ENCODE data around the gene AP2A1. TPM values are rescaled to one million over a fixed set of nuclear protein-coding genes. Genes with fewer than 3 reads are reported as not detected.

The AP2A1 gene
- total RNA-seq, 1 donor from 2014 or later, result 65.5 TPM

- no peak overlapping the region for H3K27ac ChIP-seq (replicated peaks)
- TF ChIP-seq CTCF (IDR thresholded peaks at IDR 0.05; ENCODE audit: borderline replicate concordance), result no peak
- no peak overlapping the region for H3K4me3 ChIP-seq
- peaks cover 31% of the 10 kb centered on the region for H3K4me1 ChIP-seq
- H3K9me3 ChIP-seq (replicated peaks), result no peaks in the 10 kb centered on the region
- DNase-seq, result no peak
- peaks cover 14% of the 10 kb centered on the region for H3K36me3 ChIP-seq
- no peaks in the 10 kb centered on the region for H3K27me3 ChIP-seq (ENCODE audit: low read depth)
- intact Hi-C loops (cut with micrococcal nuclease), result no loop called here
These were observed 6.1 kb downstream of the AP2A1 start for GRCh38 chr19:49772850-49773432.

- H3K36me3 ChIP-seq, result peaks cover 14% of the 10 kb centered on the region
- no peak overlapping the region for H3K27ac ChIP-seq (replicated peaks)
- H3K4me3 ChIP-seq, result no peak overlapping the region
- no peak for DNase-seq
- no peak for TF ChIP-seq CTCF (IDR thresholded peaks at IDR 0.05; ENCODE audit: borderline replicate concordance)
- intact Hi-C loops (cut with micrococcal nuclease), result no loop called here
- no peaks in the 10 kb centered on the region for H3K9me3 ChIP-seq (replicated peaks)
- peaks cover 22% of the 10 kb centered on the region for H3K4me1 ChIP-seq
- H3K27me3 ChIP-seq (ENCODE audit: low read depth), result no peaks in the 10 kb centered on the region
These were observed 7.0 kb downstream of the AP2A1 start for GRCh38 chr19:49773663-49774350.

GRCh38 chr19:49774969-49775368, 8.2 kb downstream of the AP2A1 start:
- intact Hi-C loops (cut with micrococcal nuclease), result no loop called here
- TF ChIP-seq CTCF (IDR thresholded peaks at IDR 0.05; ENCODE audit: borderline replicate concordance), result no peak
- Histone ChIP-seq H3K4me1 (peaks cover 13% of the 10 kb centered on the region), H3K27me3 (ENCODE audit: low read depth) (no peaks in the 10 kb centered on the region), H3K27ac (replicated peaks) (no peak overlapping the region), H3K9me3 (replicated peaks) (no peaks in the 10 kb centered on the region), H3K4me3 (no peak overlapping the region), H3K36me3 (peaks cover 14% of the 10 kb centered on the region)
- DNase-seq, result no peak

- intact Hi-C loops (cut with micrococcal nuclease), result no loop called here
- H3K27me3 ChIP-seq (ENCODE audit: low read depth), result no peaks in the 10 kb centered on the region
- no peaks in the 10 kb centered on the region for H3K9me3 ChIP-seq (replicated peaks)
- peaks cover 14% of the 10 kb centered on the region for H3K36me3 ChIP-seq
- TF ChIP-seq CTCF (IDR thresholded peaks at IDR 0.05; ENCODE audit: borderline replicate concordance), result no peak
- no peak for DNase-seq
- no peak overlapping the region for H3K27ac ChIP-seq (replicated peaks)
- H3K4me1 ChIP-seq, result peaks cover 4% of the 10 kb centered on the region
- no peak overlapping the region for H3K4me3 ChIP-seq
These were observed 9.1 kb downstream of the AP2A1 start for GRCh38 chr19:49775742-49776370.

GRCh38 chr19:49776371-49776764, 9.6 kb downstream of the AP2A1 start:
- no peak for TF ChIP-seq CTCF (IDR thresholded peaks at IDR 0.05; ENCODE audit: borderline replicate concordance)
- H3K4me1 ChIP-seq, result peaks cover 4% of the 10 kb centered on the region
- H3K36me3 ChIP-seq, result peaks cover 14% of the 10 kb centered on the region
- H3K4me3 ChIP-seq, result no peak overlapping the region
- H3K27me3 ChIP-seq (ENCODE audit: low read depth), result no peaks in the 10 kb centered on the region
- no peaks in the 10 kb centered on the region for H3K9me3 ChIP-seq (replicated peaks)
- no peak for DNase-seq
- H3K27ac ChIP-seq (replicated peaks), result no peak overlapping the region
- intact Hi-C loops (cut with micrococcal nuclease), result no loop called here

Measured in left ventricle myocardium inferior (tissue), 1 donor.